CD4-positive, CD25-positive, alpha-beta regulatory T cell (primary cell): ENCODE measurements around the gene SLC24A3. TPM values are rescaled to one million over a fixed set of nuclear protein-coding genes. Genes with fewer than 3 reads are reported as not detected.

Experiments used
- ATAC-seq, 2 donors: fragments of 150-1000 bp; cut with Tn5 transposase; one replicate each; pipeline ENCODE4 v1.10.0; 2021; ENCODE audit warnings: low read depth in 2 of 2, moderate number of reproducible peaks in 2 of 2, moderate library complexity in 1 of 2
- DNase-seq, 3 donors: peaks; one replicate each; pipeline versions ENCODE4 v3.0.0 to v3.0.0-alpha.2; 2012 to 2022; ENCODE audit warnings: mixed read lengths in 1 of 3
- H3K27ac ChIP-seq: one replicate; pipeline ENCODE4 v1.7.0; 2013; ENCODE audit warnings: mild to moderate bottlenecking, low read length; ENCODE audit not compliant: insufficient read depth, poor library complexity, severe bottlenecking
- H3K27me3 ChIP-seq: one replicate; pipeline ENCODE4 v1.7.0; 2013; ENCODE audit warnings: low read length; ENCODE audit not compliant: control insufficient read depth, insufficient read depth
- H3K36me3 ChIP-seq: one replicate; pipeline ENCODE4 v1.7.0; 2013; ENCODE audit warnings: mild to moderate bottlenecking, low read length, moderate library complexity; ENCODE audit not compliant: control insufficient read depth, insufficient read depth
- H3K4me1 ChIP-seq: 2 replicates; pipeline ENCODE4 v1.7.0; 2013; ENCODE audit warnings: mild to moderate bottlenecking, low read length; ENCODE audit not compliant: insufficient read depth, control insufficient read depth, poor library complexity, severe bottlenecking
- H3K4me3 ChIP-seq: one replicate; pipeline ENCODE4 v1.7.0; 2013; ENCODE audit warnings: low read depth, mild to moderate bottlenecking, low read length, moderate library complexity
- H3K9me3 ChIP-seq, 2 experiments: 1 replicate in 1 of 2; 2 replicates in 1 of 2; pipeline ENCODE4 v1.7.0; 2013; ENCODE audit warnings: low read length in 2 of 2, mild to moderate bottlenecking in 1 of 2, moderate library complexity in 1 of 2; ENCODE audit not compliant: control insufficient read depth in 2 of 2
- H3K27ac Mint-ChIP-seq, 3 donors: one replicate each; pipeline ENCODE4 v1.8.0; 2020 to 2022; ENCODE audit warnings: mild to moderate bottlenecking in 3 of 3, mixed read lengths in 3 of 3, moderate library complexity in 2 of 3
- H3K27me3 Mint-ChIP-seq: one replicate; pipeline ENCODE4 v1.8.0; 2022; ENCODE audit warnings: mild to moderate bottlenecking, mixed read lengths
- H3K36me3 Mint-ChIP-seq: one replicate; pipeline ENCODE4 v1.8.0; 2020; ENCODE audit warnings: mixed read lengths
- H3K4me1 Mint-ChIP-seq, 4 donors: one replicate each; pipeline ENCODE4 v1.8.0; 2020 to 2022; ENCODE audit warnings: mixed read lengths in 4 of 4, mild to moderate bottlenecking in 1 of 4
- H3K4me3 Mint-ChIP-seq, 4 donors: one replicate each; pipeline ENCODE4 v1.8.0; 2020 to 2022; ENCODE audit warnings: mild to moderate bottlenecking in 4 of 4, mixed read lengths in 4 of 4, moderate library complexity in 3 of 4
- H3K9me3 Mint-ChIP-seq, 7 donors: one replicate each; pipeline ENCODE4 v1.8.0; 2020 to 2022; ENCODE audit warnings: mixed read lengths in 7 of 7, mild to moderate bottlenecking in 3 of 7, moderate library complexity in 2 of 7
- polyA plus RNA-seq, 4 donors: library from polyadenylated mRNA; unstranded; fragments of 300-500 nt; fragmentation: Illumina TruSeq; gene quantifications; one replicate each; pipeline ENCODE4 v1.2.3, GENCODE V29; 2021
- total RNA-seq: library from RNA; stranded (reverse); gene quantifications from one replicate; pipeline ENCODE4 v1.2.3, GENCODE V29; 2022

SLC24A3 gene
- total and polyA plus RNA-seq, 5 donors from 2014 or later, result 0.25 TPM; not detected in 4

DNA sequence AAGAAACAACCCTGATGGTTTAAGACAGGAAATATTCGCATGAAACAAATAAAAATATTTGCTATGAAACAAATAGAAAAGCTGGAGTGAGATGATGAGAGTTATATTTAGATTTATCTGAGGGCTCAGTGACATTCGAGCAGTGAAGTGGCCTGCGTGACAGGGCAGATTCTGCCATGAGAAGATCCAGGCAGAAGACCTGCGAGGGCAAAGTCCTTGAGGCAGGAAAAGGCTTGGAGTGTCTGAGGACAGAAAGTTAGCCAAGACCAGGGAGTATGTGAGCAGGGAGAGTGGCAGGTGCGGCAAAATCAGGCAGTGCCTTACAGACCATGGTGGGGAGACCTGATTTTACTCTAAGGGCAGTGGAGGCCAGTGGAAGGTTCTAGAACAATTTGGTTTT, 478.7 kb downstream of the SLC24A3 start:
- Histone ChIP-seq H3K4me1 (no peaks in the 10 kb centered on the region), H3K27me3 (no peaks in the 10 kb centered on the region), H3K36me3 (no peaks in the 10 kb centered on the region), H3K9me3 (no peaks in the 10 kb centered on the region), H3K4me3 (no peak overlapping the region), H3K27ac (no peak overlapping the region)
- Mint-ChIP-seq H3K27ac (no peak overlapping the region), H3K4me1 (peaks cover 0 to 4% (median under 1%) of the 10 kb centered on the region in 4 donors), H3K4me3 (no peak overlapping the region), H3K9me3 (peaks cover 0 to 1% (median 0%) of the 10 kb centered on the region in 7 donors), H3K36me3 (no peaks in the 10 kb centered on the region), H3K27me3 (peaks cover 1% of the 10 kb centered on the region)
- DNase-seq (no peak), ATAC-seq (no peak)

DNA sequence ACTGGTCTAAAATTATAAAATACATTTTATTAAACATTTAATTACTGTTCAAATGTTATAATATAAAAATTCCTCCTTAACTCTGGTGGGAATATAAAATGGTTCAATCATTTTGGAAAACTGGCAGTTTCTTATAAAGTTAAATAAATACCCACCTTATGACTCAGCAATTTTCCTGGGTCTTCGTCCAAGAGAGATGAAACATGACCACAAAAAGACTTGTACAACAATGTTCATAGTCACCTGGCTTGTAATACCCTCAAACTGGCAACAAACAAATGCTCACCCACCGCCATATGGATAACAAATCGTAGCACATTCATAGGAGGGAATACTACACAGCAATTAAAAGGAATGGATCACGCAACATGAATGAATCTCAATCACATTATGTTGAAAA, 479.7 kb downstream of the SLC24A3 start:
- Mint-ChIP-seq H3K36me3 (no peaks in the 10 kb centered on the region), H3K27me3 (peaks cover 5% of the 10 kb centered on the region), H3K4me1 (peaks cover 0 to 4% (median under 1%) of the 10 kb centered on the region in 4 donors), H3K4me3 (no peak overlapping the region), H3K27ac (no peak overlapping the region), H3K9me3 (peaks cover 0 to 3% (median 0%) of the 10 kb centered on the region in 7 donors)
- DNase-seq (no peak), ATAC-seq (no peak)
- no peaks in the 10 kb centered on the region for H3K27me3 ChIP-seq
- no peaks in the 10 kb centered on the region for H3K36me3 ChIP-seq
- no peak overlapping the region for H3K27ac ChIP-seq
- no peak overlapping the region for H3K4me3 ChIP-seq
- H3K9me3 ChIP-seq, result no peaks in the 10 kb centered on the region
- H3K4me1 ChIP-seq, result no peaks in the 10 kb centered on the region

- no peak overlapping the region for H3K4me3 ChIP-seq
- Mint-ChIP-seq H3K27me3 (peaks cover 5% of the 10 kb centered on the region), H3K9me3 (peaks cover 0 to 3% (median 0%) of the 10 kb centered on the region in 7 donors), H3K27ac (no peak overlapping the region), H3K36me3 (no peaks in the 10 kb centered on the region), H3K4me1 (peaks cover 0 to 4% (median under 1%) of the 10 kb centered on the region in 4 donors), H3K4me3 (no peak overlapping the region)
- H3K27me3 ChIP-seq, result no peaks in the 10 kb centered on the region
- ATAC-seq (no peak), DNase-seq (peak in 2 of 3 donors; percentile 2 to 25)
- no peaks in the 10 kb centered on the region for H3K36me3 ChIP-seq
- H3K9me3 ChIP-seq, result no peaks in the 10 kb centered on the region
- H3K27ac ChIP-seq, result no peak overlapping the region
- no peaks in the 10 kb centered on the region for H3K4me1 ChIP-seq
These were observed 480.3 kb downstream of the SLC24A3 start for GRCh38 chr20:19692685-19693119.

DNA sequence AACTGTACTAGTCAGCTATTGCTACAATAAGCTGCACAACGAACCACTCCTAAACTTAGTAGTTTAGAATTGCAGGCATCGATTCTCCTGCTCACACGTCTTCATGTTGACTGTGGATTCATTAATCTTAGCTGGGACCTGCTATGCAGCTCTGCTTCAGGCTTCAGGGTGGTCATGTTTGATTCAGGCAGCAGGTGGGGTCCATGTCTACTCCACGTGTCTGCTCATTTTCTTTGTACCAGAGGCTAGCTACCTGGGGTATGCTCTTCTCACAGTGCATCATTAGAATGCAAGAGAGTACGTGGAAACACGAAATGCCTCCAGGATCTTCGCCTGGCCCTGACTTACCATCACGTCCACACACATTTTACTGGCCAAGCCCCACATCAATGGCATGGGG, 481.1 kb downstream of the SLC24A3 start:
- H3K9me3 ChIP-seq, result no peaks in the 10 kb centered on the region
- Mint-ChIP-seq H3K27me3 (peaks cover 5% of the 10 kb centered on the region), H3K27ac (no peak overlapping the region), H3K9me3 (peaks cover 0 to 3% (median 0%) of the 10 kb centered on the region in 7 donors), H3K36me3 (no peaks in the 10 kb centered on the region), H3K4me3 (no peak overlapping the region), H3K4me1 (peaks cover 0 to 4% (median under 1%) of the 10 kb centered on the region in 4 donors)
- no peak for DNase-seq
- no peak overlapping the region for H3K4me3 ChIP-seq
- no peak overlapping the region for H3K27ac ChIP-seq
- no peaks in the 10 kb centered on the region for H3K36me3 ChIP-seq
- no peak for ATAC-seq
- H3K27me3 ChIP-seq, result no peaks in the 10 kb centered on the region
- no peaks in the 10 kb centered on the region for H3K4me1 ChIP-seq

DNA sequence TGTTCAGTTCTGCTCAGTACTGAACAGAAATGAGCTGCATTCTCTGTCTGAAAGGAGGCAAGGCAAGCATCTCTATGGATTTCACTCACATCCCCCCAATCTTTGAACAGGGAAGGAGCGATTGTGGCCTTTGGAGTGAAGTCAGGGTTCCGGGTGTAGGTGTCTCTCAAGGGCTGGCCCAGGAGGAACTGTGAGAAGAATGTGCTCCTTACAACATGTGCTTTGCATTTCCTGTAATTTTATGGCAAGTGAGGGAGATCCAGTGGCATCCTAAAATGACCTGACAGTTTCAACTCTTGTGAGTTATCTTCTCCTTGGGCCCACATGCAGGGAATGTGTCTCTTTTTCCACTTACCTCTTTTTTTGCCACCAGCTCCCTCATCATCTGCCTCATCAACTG, 482.6 kb downstream of the SLC24A3 start:
- H3K4me1 Mint-ChIP-seq, result peaks cover 0 to 4% (median under 1%) of the 10 kb centered on the region in 4 donors
- Histone ChIP-seq H3K27ac (no peak overlapping the region), H3K4me1 (no peaks in the 10 kb centered on the region), H3K27me3 (no peaks in the 10 kb centered on the region), H3K4me3 (no peak overlapping the region), H3K36me3 (no peaks in the 10 kb centered on the region), H3K9me3 (no peaks in the 10 kb centered on the region)
- ATAC-seq (no peak), DNase-seq (no peak)
- no peak overlapping the region for H3K4me3 Mint-ChIP-seq
- H3K27me3 Mint-ChIP-seq, result peaks cover 5% of the 10 kb centered on the region
- H3K36me3 Mint-ChIP-seq, result no peaks in the 10 kb centered on the region
- H3K9me3 Mint-ChIP-seq, result peaks cover 0 to 3% (median 0%) of the 10 kb centered on the region in 7 donors
- H3K27ac Mint-ChIP-seq, result no peak overlapping the region

DNA sequence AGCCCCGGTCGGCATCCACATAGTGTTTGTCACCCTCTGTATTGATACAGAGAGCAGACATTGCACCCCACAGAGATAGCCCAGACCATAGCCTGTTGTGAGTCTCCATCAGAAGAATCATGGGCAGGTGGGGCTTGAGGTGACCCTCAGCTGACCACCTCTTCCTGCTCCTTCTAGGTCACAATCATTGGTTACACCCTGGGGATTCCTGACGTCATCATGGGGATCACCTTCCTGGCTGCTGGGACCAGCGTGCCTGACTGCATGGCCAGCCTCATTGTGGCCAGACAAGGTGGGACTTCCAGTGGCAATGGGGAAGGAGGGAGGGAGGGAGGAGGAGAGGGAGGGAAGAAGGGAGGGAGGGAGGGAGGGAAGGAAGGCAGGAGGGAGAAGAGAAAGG, 484.2 kb downstream of the SLC24A3 start:
- H3K9me3 ChIP-seq, result no peaks in the 10 kb centered on the region
- no peak overlapping the region for H3K4me3 ChIP-seq
- Mint-ChIP-seq H3K4me1 (peaks cover 0 to 2% (median 0%) of the 10 kb centered on the region in 4 donors), H3K27ac (no peak overlapping the region), H3K36me3 (no peaks in the 10 kb centered on the region), H3K4me3 (no peak overlapping the region), H3K9me3 (peaks cover 0 to 3% (median 0%) of the 10 kb centered on the region in 7 donors), H3K27me3 (peaks cover 5% of the 10 kb centered on the region)
- H3K27me3 ChIP-seq, result no peaks in the 10 kb centered on the region
- no peak for ATAC-seq
- H3K4me1 ChIP-seq, result no peaks in the 10 kb centered on the region
- no peaks in the 10 kb centered on the region for H3K36me3 ChIP-seq
- H3K27ac ChIP-seq, result no peak overlapping the region
- no peak for DNase-seq

- H3K36me3 ChIP-seq, result no peaks in the 10 kb centered on the region
- Mint-ChIP-seq H3K36me3 (no peaks in the 10 kb centered on the region), H3K4me1 (peaks cover 0 to 2% (median 0%) of the 10 kb centered on the region in 4 donors), H3K4me3 (no peak overlapping the region), H3K9me3 (peaks cover 0 to 7% (median 1%) of the 10 kb centered on the region in 7 donors), H3K27ac (no peak overlapping the region), H3K27me3 (peaks cover 5% of the 10 kb centered on the region)
- H3K27me3 ChIP-seq, result no peaks in the 10 kb centered on the region
- H3K27ac ChIP-seq, result no peak overlapping the region
- no peak overlapping the region for H3K4me3 ChIP-seq
- H3K9me3 ChIP-seq, result no peaks in the 10 kb centered on the region
- no peak for DNase-seq
- no peak for ATAC-seq
- H3K4me1 ChIP-seq, result no peaks in the 10 kb centered on the region
These were observed 485.0 kb downstream of the SLC24A3 start for GRCh38 chr20:19697415-19697814.

GRCh38 chr20:19699180-19699971, 486.9 kb downstream of the SLC24A3 start:
- H3K36me3 ChIP-seq, result no peaks in the 10 kb centered on the region
- H3K4me3 Mint-ChIP-seq, result no peak overlapping the region
- no peak overlapping the region for H3K4me3 ChIP-seq
- no peak for DNase-seq
- peaks cover 5% of the 10 kb centered on the region for H3K27me3 Mint-ChIP-seq
- no peaks in the 10 kb centered on the region for H3K4me1 ChIP-seq
- H3K9me3 Mint-ChIP-seq, result peaks cover 0 to 8% (median 3%) of the 10 kb centered on the region in 7 donors
- H3K27ac ChIP-seq, result no peak overlapping the region
- no peaks in the 10 kb centered on the region for H3K27me3 ChIP-seq
- no peaks in the 10 kb centered on the region for H3K36me3 Mint-ChIP-seq
- H3K27ac Mint-ChIP-seq, result no peak overlapping the region
- no peaks in the 10 kb centered on the region for H3K4me1 Mint-ChIP-seq
- no peaks in the 10 kb centered on the region for H3K9me3 ChIP-seq
- ATAC-seq, result no peak
